HG03108 (cell line): ENCODE data around the gene VPS35L.

Experiments
- ATAC-seq: cut with Tn5 transposase; IDR thresholded peaks from one replicate; pipeline ENCODE4 v1.9.1; 2021; ENCODE audit warnings: moderate library complexity; ENCODE audit not compliant: unreplicated experiment

Gene VPS35L

GRCh38 chr16:19689342-19689741 is 133.8 kb downstream of the VPS35L start:
- no peak for ATAC-seq

- ATAC-seq: no peak
Measured at GRCh38 chr16:19690196-19690595, 134.7 kb downstream of the VPS35L start.

GRCh38 chr16:19691161-19691711 is 135.7 kb downstream of the VPS35L start:
- ATAC-seq: no peak

- ATAC-seq: no peak
Measured at GRCh38 chr16:19694989-19695388, 139.5 kb downstream of the VPS35L start.

GRCh38 chr16:19696328-19696727 is 140.8 kb downstream of the VPS35L start:
- ATAC-seq: no peak

- ATAC-seq: no peak
Measured at GRCh38 chr16:19696961-19697360, 141.5 kb downstream of the VPS35L start.

GRCh38 chr16:19697756-19698318 is 142.3 kb downstream of the VPS35L start:
- ATAC-seq: no peak

GRCh38 chr16:19698480-19699465 is 143.3 kb downstream of the VPS35L start:
- ATAC-seq: no peak

- no peak for ATAC-seq
Measured at GRCh38 chr16:19699472-19699871, 144.0 kb downstream of the VPS35L start.

- no peak for ATAC-seq
Measured at GRCh38 chr16:19700319-19700781, 144.8 kb downstream of the VPS35L start.

GRCh38 chr16:19701091-19701490 is 145.6 kb downstream of the VPS35L start:
- no peak for ATAC-seq

- no peak for ATAC-seq
Measured at GRCh38 chr16:19703172-19703889, 147.8 kb downstream of the VPS35L start.

- no peak for ATAC-seq
Measured at GRCh38 chr16:19704321-19705145, 149.0 kb downstream of the VPS35L start.

- ATAC-seq: no peak
Measured at GRCh38 chr16:19705146-19705501, 149.6 kb downstream of the VPS35L start.

- ATAC-seq: no peak
Measured at GRCh38 chr16:19705843-19706242, 150.3 kb downstream of the VPS35L start.

- no peak for ATAC-seq
Measured at GRCh38 chr16:19706846-19707245, 151.3 kb downstream of the VPS35L start.

- no peak for ATAC-seq
Measured at GRCh38 chr16:19707569-19708295, 152.2 kb downstream of the VPS35L start.

GRCh38 chr16:19708296-19709205 is 153.0 kb downstream of the VPS35L start:
- ATAC-seq: no peak
